ENCODE data around the gene RERE.
"Not testable (repeated sequence)": the region's sequence is repeated elsewhere in the genome, so short reads cannot be mapped to it uniquely, and the experiment has no call there.

Gene RERE

GRCh38 chr1:8456991-8457390 is 360.4 kb downstream of the RERE start:
- DNase-seq (ENCODE audit: low read depth in 2 of 2): no peak

GRCh38 chr1:8456308-8456912 is 361.0 kb downstream of the RERE start:
- DNase-seq (ENCODE audit: low read depth in 2 of 2): no peak

- DNase-seq (ENCODE audit: low read depth in 2 of 2): no peak
Observed at GRCh38 chr1:8455700-8456307, 361.6 kb downstream of the RERE start.

DNA sequence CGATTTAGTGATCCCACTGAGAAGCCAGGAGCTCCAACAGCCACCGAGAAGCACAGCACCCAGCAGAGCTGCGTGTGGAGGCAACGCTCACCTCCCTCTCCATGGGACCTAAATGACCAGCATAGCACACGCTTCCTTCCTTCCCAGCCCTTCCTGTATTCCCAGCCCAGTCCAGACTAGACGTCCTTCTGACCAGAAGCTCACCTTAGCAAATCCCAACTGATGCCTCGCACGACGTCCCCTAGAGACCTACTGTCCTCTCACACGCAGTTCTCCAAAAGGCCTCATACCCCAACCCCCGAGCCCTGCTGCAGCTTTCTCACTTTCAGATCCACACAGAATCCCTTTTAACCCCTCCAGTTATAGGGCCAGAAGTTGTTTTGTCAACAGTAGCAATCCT is 367.1 kb downstream of the RERE start:
- no peak for DNase-seq (ENCODE audit: low read depth in 2 of 2)

DNA sequence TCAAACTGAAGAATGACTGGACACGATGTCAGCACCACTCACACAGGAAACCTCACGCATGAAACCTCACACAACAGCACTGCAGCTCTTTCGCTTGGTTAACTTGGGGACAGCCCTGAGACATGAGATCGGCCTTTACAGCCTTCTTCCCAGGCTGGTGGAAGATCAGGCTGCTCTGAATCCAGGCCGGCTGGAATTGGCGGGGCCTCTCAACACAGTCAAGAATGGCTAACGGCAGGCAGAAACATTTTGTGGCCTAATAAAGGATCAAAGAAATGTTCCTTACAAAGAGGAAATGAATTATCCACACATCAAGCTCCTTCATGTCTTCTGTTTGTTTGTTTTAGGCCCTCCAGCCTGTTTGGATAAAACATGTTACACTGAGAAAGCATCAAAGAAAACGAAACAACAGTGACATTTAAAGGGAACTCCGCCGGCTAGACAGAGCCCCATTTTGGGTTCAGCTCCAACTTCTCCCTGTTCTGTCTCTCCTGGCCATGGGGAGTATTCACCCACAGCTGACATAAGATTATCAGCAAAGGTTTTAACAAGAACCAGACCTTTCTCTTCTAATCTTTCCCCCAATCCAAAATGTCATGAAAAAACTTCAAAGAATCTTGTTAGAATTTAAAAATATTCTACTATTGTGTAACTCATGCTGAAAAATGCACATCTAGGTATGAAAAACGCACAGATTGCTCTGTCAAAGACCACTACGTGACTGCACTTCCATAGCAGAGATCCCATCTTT is 368.4 kb downstream of the RERE start:
- DNase-seq (ENCODE audit: low read depth in 2 of 2): no peak

GRCh38 chr1:8448505-8448904 is 368.9 kb downstream of the RERE start:
- DNase-seq (ENCODE audit: low read depth in 2 of 2): not testable (repeated sequence)

DNA sequence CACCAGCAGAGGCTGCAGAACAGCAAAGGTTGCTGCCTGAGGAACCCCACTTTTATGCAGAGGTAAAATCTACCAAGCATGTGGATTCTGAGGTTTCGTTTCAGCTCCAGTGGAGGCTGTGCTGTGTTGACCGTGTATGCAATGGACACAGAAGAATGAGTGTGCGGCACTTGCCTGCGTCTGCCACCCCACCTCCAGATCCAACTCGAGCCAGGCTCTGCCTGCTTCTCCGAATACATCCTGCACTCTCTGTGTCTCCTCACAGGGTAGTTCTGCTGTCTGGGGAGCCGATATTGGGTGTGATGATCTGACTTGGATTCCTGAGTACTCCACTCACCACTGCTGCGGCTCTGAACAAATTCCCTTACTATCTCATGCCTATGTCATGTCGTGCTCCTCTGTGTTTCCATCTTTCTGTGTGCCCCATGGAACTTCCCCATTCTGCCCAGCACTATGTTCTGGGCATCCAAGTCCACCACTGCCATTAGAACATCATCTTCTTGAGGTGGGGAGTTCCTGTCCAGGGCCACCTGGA is 369.8 kb downstream of the RERE start:
- DNase-seq (ENCODE audit: low read depth in 2 of 2): no peak

DNA sequence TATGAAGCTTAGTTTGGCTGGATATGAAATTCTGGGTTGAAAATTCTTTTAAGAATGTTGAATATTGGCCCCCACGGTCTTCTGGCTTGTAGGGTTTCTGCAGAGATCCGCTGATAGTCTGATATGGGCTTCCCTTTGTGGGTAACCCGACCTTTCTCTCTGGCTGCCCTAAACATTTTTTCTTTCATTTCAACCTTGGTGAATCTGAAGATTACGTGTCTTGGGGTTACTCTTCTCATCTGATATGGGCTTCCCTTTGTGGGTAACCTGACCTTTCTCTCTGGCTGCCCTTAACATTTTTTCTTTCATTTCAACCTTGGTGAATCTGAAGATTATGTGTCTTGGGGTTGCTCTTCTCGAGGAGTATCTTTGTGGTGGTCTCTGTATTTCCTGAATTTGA is 371.3 kb downstream of the RERE start:
- DNase-seq (ENCODE audit: low read depth in 2 of 2): not testable (repeated sequence)

- no peak for DNase-seq (ENCODE audit: low read depth in 2 of 2)
Observed at GRCh38 chr1:8443558-8444194, 373.8 kb downstream of the RERE start.

DNA sequence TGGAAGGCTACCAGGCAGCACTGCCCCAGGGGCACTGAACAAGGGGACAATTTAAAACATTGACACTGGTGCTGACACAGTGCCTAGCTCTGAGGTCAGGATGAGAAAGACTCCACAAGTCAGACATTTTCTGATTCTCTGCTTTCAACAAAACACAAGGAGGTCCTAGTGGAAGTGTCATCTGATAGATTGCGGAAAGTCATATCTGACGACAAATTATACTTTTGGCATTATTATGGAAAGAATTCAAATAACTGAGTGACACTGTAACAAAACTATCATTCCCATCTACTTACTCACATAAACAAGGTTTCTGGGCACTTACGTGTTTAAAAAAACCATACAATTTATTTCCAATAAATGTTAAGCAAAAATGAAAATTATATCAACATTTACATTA is 376.0 kb downstream of the RERE start:
- DNase-seq (ENCODE audit: low read depth in 2 of 2): no peak

GRCh38 chr1:8439015-8439702 is 378.3 kb downstream of the RERE start:
- no peak for DNase-seq (ENCODE audit: low read depth in 2 of 2)

GRCh38 chr1:8438489-8438888 is 379.0 kb downstream of the RERE start:
- no peak for DNase-seq (ENCODE audit: low read depth in 2 of 2)

DNA sequence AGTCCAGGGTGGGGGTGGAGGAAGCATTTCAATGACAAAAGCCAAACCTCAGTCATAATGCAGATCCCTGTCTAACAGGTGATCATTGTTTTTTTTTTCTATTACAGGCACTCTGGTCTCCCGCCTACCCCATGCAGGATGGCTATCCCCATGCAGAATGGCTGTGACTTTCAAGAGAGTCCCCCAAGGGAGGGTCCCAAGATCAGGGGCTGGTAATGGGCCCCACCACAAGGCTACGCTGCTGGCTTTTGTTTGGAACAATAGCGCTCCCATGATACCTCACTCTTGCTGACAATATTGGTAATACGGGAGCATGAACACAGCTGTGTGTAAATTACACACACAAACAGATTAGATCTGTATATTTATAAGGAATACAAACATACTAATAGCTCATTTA is 380.1 kb downstream of the RERE start:
- no peak for DNase-seq (ENCODE audit: low read depth in 2 of 2)

GRCh38 chr1:8435569-8436071 is 381.8 kb downstream of the RERE start:
- DNase-seq (ENCODE audit: low read depth in 2 of 2): no peak

DNA sequence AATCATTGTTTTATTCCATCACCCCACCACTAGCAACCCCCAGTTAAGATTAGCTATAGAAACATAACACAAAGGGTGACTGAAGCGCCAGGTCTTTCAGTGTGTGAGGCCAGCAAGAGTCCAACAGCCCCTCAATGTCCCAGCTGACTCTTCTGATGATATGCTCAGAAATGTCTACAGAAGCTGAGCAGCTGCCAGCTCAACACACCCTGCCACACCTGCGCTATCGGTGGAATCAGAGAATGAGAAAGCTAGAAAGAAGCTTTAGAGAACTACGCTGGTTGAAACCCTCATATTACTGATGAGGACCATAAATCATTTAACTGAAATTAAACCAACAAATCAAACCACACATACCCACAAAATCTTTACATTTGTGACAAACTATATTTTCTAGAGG is 383.3 kb downstream of the RERE start:
- no peak for DNase-seq (ENCODE audit: low read depth in 2 of 2)

DNA sequence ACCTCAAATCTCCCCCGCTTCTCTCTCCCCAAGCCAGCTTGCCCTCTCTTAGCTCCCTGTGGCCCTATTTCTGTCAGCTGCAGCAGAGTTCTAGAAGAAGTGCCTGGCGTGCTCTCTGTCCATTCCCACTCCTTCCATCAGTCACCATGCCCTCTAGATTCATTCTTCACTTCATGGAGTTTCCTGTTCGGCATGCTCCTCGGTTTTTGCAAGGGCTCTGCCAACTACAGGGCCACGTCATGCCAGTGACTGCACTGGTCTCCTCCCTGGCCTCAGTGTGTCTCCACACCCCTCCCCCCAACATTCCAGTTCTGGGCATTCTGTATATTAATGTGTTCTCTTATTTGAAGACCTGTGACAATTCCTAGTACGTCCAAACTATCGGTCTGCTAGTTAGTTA is 385.7 kb downstream of the RERE start:
- DNase-seq (ENCODE audit: low read depth in 2 of 2): no peak

GRCh38 chr1:8431019-8431418 is 386.4 kb downstream of the RERE start:
- DNase-seq (ENCODE audit: low read depth in 2 of 2): no peak

DNA sequence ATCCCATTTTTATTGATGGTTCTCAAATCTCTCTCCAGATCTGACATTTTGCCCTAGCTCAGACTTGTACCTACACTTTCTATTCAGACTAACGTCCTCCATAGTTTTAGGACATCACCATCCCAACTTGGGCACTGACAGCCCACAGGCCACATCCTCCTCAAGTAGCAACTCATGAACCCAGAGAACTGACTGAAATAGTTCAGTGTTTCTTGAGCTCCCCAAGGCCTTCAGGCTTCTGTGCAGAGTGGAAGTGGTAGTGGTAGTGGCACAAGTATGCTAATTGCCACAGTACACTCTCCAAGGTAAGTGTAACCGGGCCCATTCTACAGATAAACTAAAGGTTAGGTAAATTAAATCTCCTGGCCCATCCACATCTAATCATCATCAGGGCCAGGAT is 387.0 kb downstream of the RERE start:
- no peak for DNase-seq (ENCODE audit: low read depth in 2 of 2)

GRCh38 chr1:8429549-8430110 is 387.8 kb downstream of the RERE start:
- DNase-seq (ENCODE audit: low read depth in 2 of 2): no peak

DNA sequence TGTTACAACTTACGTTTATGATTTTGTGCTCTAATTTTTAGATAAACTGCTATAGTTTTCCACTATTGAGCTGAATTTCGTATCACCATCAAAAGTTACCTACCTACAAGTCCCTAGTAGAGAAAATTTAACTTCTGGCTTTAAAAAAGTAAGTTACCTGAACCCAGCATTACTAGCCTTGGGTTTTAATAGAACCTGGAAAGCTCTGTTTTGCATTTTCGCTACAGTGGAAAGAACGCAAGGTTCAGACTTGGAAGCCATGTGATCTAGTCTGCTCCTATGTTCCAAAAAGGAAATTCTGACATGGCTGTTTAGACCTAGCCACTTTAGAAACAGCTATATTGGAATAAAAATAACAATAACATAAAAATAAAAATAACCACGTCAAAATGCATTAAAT is 389.0 kb downstream of the RERE start:
- DNase-seq (ENCODE audit: low read depth in 2 of 2): no peak

GRCh38 chr1:8427986-8428385 is 389.5 kb downstream of the RERE start:
- DNase-seq (ENCODE audit: low read depth in 2 of 2): no peak

All from stimulated activated CD4-positive, alpha-beta T cell treated with anti-CD3 and anti-CD28 coated beads, Interleukin-4, amount 100 ng/mL, for 48 hours (primary cell).